NCI-H460 (cell line): ENCODE data around the gene ATE1. TPM values are rescaled to one million over a fixed set of nuclear protein-coding genes. Genes with fewer than 3 reads are reported as not detected.
"Not testable (repeated sequence)": the region's sequence is repeated elsewhere in the genome, so short reads cannot be mapped to it uniquely, and the experiment has no call there.

Experiments
- DNase-seq: peaks from one replicate; pipeline ENCODE4 v3.0.0-alpha.2; 2016; ENCODE audit warnings: low read depth; ENCODE audit errors: extremely low read depth
- polyA plus RNA-seq: library from polyadenylated mRNA; depleted of rRNA; stranded (reverse); fragments of >200 nt; gene quantifications from 2 replicates; pipeline ENCODE4 v1.2.3, GENCODE V29; 2014; cell fraction: nucleus; rRNA removed
- total RNA-seq: library from RNA; depleted of rRNA; stranded (reverse); fragments of >200 nt; shearing (Covaris generic); gene quantifications from 2 replicates; pipeline ENCODE4 v1.2.3, GENCODE V29; 2014; rRNA removed

Gene ATE1
- 40.7 and 48.3 TPM in 2 replicates for total RNA-seq
- polyA plus RNA-seq = 12.8 and 15.8 TPM in 2 replicates

- peak; percentile 86 for DNase-seq
These were observed at the start of gene ATE1 for GRCh38 chr10:121927841-121928527. TSS of gene ATE1 (minus strand) at chr10:121928031. CDS start at chr10:121927949, 82 bp downstream.

GRCh38 chr10:121976607-121977006 is 48.8 kb upstream of the ATE1 start:
- DNase-seq = no peak

GRCh38 chr10:121975295-121976086 is 47.7 kb upstream of the ATE1 start:
- no peak for DNase-seq

GRCh38 chr10:121974535-121975294 is 46.9 kb upstream of the ATE1 start, which contains the start of gene NSMCE4A:
TSS of gene NSMCE4A (minus strand) at chr10:121975217. CDS start at chr10:121975165, 52 bp downstream.
- peak; percentile 60 for DNase-seq

- DNase-seq = no peak
These were observed 46.2 kb upstream of the ATE1 start for GRCh38 chr10:121974019-121974534.

- DNase-seq = not testable (repeated sequence)
These were observed 41.3 kb upstream of the ATE1 start for GRCh38 chr10:121969086-121969485.

- DNase-seq = no peak
These were observed 38.2 kb upstream of the ATE1 start for GRCh38 chr10:121965996-121966395.

GRCh38 chr10:121961456-121961855 is 33.6 kb upstream of the ATE1 start:
- no peak for DNase-seq

GRCh38 chr10:121959671-121960070 is 31.8 kb upstream of the ATE1 start:
- DNase-seq = no peak

GRCh38 chr10:121956111-121957061 is 28.6 kb upstream of the ATE1 start:
- no peak for DNase-seq

GRCh38 chr10:121952226-121952625 is 24.4 kb upstream of the ATE1 start:
- DNase-seq = no peak

GRCh38 chr10:121949451-121949850 is 21.6 kb upstream of the ATE1 start:
- DNase-seq = no peak

GRCh38 chr10:121949049-121949448 is 21.2 kb upstream of the ATE1 start:
- no peak for DNase-seq

- no peak for DNase-seq
These were observed 19.8 kb upstream of the ATE1 start for GRCh38 chr10:121947343-121948330.

- DNase-seq = peak; percentile 73
These were observed 15.1 kb upstream of the ATE1 start for GRCh38 chr10:121942749-121943416.

- DNase-seq = no peak
These were observed 13.7 kb upstream of the ATE1 start for GRCh38 chr10:121941532-121941931.

- DNase-seq = no peak
These were observed 8.5 kb upstream of the ATE1 start for GRCh38 chr10:121936295-121936694.

GRCh38 chr10:121935702-121936101 is 7.9 kb upstream of the ATE1 start:
- DNase-seq = no peak
